WTC11 (cell line): ENCODE measurements around the gene MRPL27. TPM values are rescaled to one million over a fixed set of nuclear protein-coding genes. Genes with fewer than 3 reads are reported as not detected.

Experiments
- ATF1 ChIP-seq: sonication (generic); formaldehyde crosslinking; IDR thresholded peaks from 2 replicates; pipeline ENCODE4 v1.8.1; 2023; ENCODE audit warnings: mild to moderate bottlenecking, moderate library complexity, missing genetic modification reagents
- ELF4 ChIP-seq: sonication (generic); formaldehyde crosslinking; IDR thresholded peaks from 2 replicates; pipeline ENCODE4 v1.8.1; 2022; ENCODE audit warnings: low read depth, mild to moderate bottlenecking, moderate library complexity, missing genetic modification reagents
- ESRRA ChIP-seq: sonication (generic); formaldehyde crosslinking; IDR thresholded peaks from 2 replicates; pipeline ENCODE4 v1.8.1; 2022; ENCODE audit warnings: mild to moderate bottlenecking, missing genetic modification reagents, borderline replicate concordance
- JAZF1 ChIP-seq: fragments of 250-450 bp; sonication (Bioruptor Pico); IDR thresholded peaks from 2 replicates; pipeline ENCODE4 v1.9.0; 2021; ENCODE audit warnings: moderate library complexity, mild to moderate bottlenecking, inconsistent platforms
- MXD4 ChIP-seq: fragments of 250-450 bp; sonication (Bioruptor Pico); IDR thresholded peaks from 2 replicates; pipeline ENCODE4 v1.8.0; 2021; ENCODE audit warnings: mild to moderate bottlenecking, moderate library complexity, borderline replicate concordance
- NFYB ChIP-seq: sonication (generic); formaldehyde crosslinking; conservative IDR thresholded peaks from 2 replicates; pipeline ENCODE4 v1.8.0; 2022; ENCODE audit warnings: low read depth, missing genetic modification reagents
- NR2C2 ChIP-seq: sonication (generic); formaldehyde crosslinking; IDR thresholded peaks from 2 replicates; pipeline ENCODE4 v1.8.0; 2022; ENCODE audit warnings: mild to moderate bottlenecking, missing genetic modification reagents
- PRRX2 ChIP-seq: fragments of 250-450 bp; sonication (Bioruptor Pico); IDR thresholded peaks from 2 replicates; pipeline ENCODE4 v1.8.0; 2021; ENCODE audit warnings: mild to moderate bottlenecking
- SOX15 ChIP-seq: fragments of 250-450 bp; sonication (Bioruptor Pico); IDR thresholded peaks from 2 replicates; pipeline ENCODE4 v1.9.0; 2021; ENCODE audit warnings: mild to moderate bottlenecking
- ZBTB21 ChIP-seq: sonication (generic); formaldehyde crosslinking; IDR thresholded peaks from 2 replicates; pipeline ENCODE4 v1.8.1; 2023; ENCODE audit warnings: mild to moderate bottlenecking, missing genetic modification reagents, borderline replicate concordance
- total RNA-seq: library from RNA; stranded (reverse); gene quantifications from 3 replicates; pipeline ENCODE4 v1.2.3, GENCODE V29; 2021
- TF ChIP-seq, protein P1 (sequence below): sonication (generic); formaldehyde crosslinking; IDR thresholded peaks from 2 replicates; pipeline ENCODE4 v1.8.1; 2023; ENCODE audit warnings: mild to moderate bottlenecking, missing genetic modification reagents
- TF ChIP-seq, protein P2 (sequence below): sonication (generic); formaldehyde crosslinking; IDR thresholded peaks from 2 replicates; pipeline ENCODE4 v1.8.1; 2023; ENCODE audit warnings: mild to moderate bottlenecking, missing genetic modification reagents
- TF ChIP-seq, protein P3 (sequence below): sonication (generic); formaldehyde crosslinking; IDR thresholded peaks from 2 replicates; pipeline ENCODE4 v1.8.0; 2023; ENCODE audit warnings: missing genetic modification reagents, mild to moderate bottlenecking, borderline replicate concordance
- TF ChIP-seq, protein P4 (sequence below): sonication (generic); formaldehyde crosslinking; IDR thresholded peaks from 2 replicates; pipeline ENCODE4 v1.8.1; 2022; ENCODE audit warnings: mild to moderate bottlenecking, moderate library complexity, missing genetic modification reagents
- TF ChIP-seq, protein P5 (sequence below): sonication (generic); formaldehyde crosslinking; IDR thresholded peaks from 2 replicates; pipeline ENCODE4 v1.8.1; 2023; ENCODE audit warnings: mild to moderate bottlenecking, missing genetic modification reagents, borderline replicate concordance
- TF ChIP-seq, protein P6 (sequence below): sonication (generic); formaldehyde crosslinking; IDR thresholded peaks from 2 replicates; pipeline ENCODE4 v1.8.0; 2022; ENCODE audit warnings: mild to moderate bottlenecking, missing genetic modification reagents
- TF ChIP-seq, protein P7 (sequence below): fragments of 250-450 bp; sonication (Bioruptor Pico); IDR thresholded peaks from 2 replicates; pipeline ENCODE4 v1.9.0; 2021; ENCODE audit warnings: mild to moderate bottlenecking, borderline replicate concordance
- TF ChIP-seq, protein P8 (sequence below): sonication (generic); formaldehyde crosslinking; conservative IDR thresholded peaks from 2 replicates; pipeline ENCODE4 v1.8.1; 2022; ENCODE audit warnings: mild to moderate bottlenecking, missing genetic modification reagents

Gene MRPL27
- total RNA-seq, 1 experiment from 2014 or later: 80.5 TPM

DNA sequence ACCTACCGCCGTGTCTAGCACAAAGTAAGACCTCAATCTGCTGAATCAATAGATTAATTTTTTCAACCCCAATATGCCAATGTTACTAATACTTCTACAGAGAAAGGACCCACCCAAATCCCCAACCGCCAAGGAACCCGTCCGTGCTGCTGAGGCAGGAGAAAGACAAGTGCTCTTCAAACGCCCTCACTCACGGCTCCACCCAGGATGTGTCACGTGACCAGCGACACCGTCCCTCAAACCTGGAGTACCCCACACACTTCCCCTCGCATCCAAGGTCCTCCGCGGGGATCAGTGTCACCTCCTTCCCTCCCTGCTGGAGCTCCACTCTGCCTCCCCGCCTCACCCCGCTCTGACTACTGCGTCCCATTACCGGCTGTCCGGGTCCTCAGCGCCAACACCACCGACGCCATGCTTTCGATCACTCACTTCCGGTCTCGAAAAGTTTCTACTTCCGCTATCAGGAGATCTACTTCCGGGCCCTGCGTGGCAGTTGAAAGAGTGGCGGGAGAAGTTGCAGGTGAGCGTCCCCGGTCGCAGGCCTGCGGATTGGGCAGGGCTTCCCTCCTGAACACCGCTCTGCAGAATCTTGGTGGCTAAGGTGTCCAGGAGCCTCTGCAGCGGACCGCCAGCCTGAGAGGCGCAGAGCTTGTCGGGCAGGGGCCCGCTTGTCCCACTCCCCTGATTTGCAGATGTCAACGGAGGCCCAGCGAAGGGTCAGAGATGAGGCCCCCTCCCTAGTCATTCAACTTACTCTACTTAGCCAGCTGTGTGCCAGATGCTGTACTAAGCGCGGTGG, at the start of gene MRPL27, which contains the start of gene EME1 (continued):
- TF ChIP-seq, protein P1, sequence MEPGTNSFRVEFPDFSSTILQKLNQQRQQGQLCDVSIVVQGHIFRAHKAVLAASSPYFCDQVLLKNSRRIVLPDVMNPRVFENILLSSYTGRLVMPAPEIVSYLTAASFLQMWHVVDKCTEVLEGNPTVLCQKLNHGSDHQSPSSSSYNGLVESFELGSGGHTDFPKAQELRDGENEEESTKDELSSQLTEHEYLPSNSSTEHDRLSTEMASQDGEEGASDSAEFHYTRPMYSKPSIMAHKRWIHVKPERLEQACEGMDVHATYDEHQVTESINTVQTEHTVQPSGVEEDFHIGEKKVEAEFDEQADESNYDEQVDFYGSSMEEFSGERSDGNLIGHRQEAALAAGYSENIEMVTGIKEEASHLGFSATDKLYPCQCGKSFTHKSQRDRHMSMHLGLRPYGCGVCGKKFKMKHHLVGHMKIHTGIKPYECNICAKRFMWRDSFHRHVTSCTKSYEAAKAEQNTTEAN: peak; percentile 84
- TF ChIP-seq, protein P2, sequence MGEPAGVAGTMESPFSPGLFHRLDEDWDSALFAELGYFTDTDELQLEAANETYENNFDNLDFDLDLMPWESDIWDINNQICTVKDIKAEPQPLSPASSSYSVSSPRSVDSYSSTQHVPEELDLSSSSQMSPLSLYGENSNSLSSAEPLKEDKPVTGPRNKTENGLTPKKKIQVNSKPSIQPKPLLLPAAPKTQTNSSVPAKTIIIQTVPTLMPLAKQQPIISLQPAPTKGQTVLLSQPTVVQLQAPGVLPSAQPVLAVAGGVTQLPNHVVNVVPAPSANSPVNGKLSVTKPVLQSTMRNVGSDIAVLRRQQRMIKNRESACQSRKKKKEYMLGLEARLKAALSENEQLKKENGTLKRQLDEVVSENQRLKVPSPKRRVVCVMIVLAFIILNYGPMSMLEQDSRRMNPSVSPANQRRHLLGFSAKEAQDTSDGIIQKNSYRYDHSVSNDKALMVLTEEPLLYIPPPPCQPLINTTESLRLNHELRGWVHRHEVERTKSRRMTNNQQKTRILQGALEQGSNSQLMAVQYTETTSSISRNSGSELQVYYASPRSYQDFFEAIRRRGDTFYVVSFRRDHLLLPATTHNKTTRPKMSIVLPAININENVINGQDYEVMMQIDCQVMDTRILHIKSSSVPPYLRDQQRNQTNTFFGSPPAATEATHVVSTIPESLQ (CRISPR knock-in tag): no peak
- no peak for TF ChIP-seq JAZF1 (CRISPR knock-in tag)
- TF ChIP-seq ELF4 (CRISPR knock-in tag): no peak
- TF ChIP-seq, protein P3, sequence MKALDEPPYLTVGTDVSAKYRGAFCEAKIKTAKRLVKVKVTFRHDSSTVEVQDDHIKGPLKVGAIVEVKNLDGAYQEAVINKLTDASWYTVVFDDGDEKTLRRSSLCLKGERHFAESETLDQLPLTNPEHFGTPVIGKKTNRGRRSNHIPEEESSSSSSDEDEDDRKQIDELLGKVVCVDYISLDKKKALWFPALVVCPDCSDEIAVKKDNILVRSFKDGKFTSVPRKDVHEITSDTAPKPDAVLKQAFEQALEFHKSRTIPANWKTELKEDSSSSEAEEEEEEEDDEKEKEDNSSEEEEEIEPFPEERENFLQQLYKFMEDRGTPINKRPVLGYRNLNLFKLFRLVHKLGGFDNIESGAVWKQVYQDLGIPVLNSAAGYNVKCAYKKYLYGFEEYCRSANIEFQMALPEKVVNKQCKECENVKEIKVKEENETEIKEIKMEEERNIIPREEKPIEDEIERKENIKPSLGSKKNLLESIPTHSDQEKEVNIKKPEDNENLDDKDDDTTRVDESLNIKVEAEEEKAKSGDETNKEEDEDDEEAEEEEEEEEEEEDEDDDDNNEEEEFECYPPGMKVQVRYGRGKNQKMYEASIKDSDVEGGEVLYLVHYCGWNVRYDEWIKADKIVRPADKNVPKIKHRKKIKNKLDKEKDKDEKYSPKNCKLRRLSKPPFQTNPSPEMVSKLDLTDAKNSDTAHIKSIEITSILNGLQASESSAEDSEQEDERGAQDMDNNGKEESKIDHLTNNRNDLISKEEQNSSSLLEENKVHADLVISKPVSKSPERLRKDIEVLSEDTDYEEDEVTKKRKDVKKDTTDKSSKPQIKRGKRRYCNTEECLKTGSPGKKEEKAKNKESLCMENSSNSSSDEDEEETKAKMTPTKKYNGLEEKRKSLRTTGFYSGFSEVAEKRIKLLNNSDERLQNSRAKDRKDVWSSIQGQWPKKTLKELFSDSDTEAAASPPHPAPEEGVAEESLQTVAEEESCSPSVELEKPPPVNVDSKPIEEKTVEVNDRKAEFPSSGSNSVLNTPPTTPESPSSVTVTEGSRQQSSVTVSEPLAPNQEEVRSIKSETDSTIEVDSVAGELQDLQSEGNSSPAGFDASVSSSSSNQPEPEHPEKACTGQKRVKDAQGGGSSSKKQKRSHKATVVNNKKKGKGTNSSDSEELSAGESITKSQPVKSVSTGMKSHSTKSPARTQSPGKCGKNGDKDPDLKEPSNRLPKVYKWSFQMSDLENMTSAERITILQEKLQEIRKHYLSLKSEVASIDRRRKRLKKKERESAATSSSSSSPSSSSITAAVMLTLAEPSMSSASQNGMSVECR: no peak; the same call in 1 of the 2 replicates
- TF ChIP-seq MXD4: no peak
- TF ChIP-seq SOX15 (CRISPR knock-in tag): no peak
- TF ChIP-seq ZBTB21: no peak
- TF ChIP-seq ESRRA (CRISPR knock-in tag): 0 out of 2 replicates have a peak, but pooled peaks have one; percentile 31
- peak; percentile 92 for TF ChIP-seq NR2C2 (CRISPR knock-in tag)
- TF ChIP-seq, protein P4, sequence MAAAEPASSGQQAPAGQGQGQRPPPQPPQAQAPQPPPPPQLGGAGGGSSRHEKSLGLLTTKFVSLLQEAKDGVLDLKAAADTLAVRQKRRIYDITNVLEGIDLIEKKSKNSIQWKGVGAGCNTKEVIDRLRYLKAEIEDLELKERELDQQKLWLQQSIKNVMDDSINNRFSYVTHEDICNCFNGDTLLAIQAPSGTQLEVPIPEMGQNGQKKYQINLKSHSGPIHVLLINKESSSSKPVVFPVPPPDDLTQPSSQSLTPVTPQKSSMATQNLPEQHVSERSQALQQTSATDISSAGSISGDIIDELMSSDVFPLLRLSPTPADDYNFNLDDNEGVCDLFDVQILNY (CRISPR knock-in tag): peak; percentile 56; the same call in 1 of the 2 replicates
- TF ChIP-seq, protein P5, sequence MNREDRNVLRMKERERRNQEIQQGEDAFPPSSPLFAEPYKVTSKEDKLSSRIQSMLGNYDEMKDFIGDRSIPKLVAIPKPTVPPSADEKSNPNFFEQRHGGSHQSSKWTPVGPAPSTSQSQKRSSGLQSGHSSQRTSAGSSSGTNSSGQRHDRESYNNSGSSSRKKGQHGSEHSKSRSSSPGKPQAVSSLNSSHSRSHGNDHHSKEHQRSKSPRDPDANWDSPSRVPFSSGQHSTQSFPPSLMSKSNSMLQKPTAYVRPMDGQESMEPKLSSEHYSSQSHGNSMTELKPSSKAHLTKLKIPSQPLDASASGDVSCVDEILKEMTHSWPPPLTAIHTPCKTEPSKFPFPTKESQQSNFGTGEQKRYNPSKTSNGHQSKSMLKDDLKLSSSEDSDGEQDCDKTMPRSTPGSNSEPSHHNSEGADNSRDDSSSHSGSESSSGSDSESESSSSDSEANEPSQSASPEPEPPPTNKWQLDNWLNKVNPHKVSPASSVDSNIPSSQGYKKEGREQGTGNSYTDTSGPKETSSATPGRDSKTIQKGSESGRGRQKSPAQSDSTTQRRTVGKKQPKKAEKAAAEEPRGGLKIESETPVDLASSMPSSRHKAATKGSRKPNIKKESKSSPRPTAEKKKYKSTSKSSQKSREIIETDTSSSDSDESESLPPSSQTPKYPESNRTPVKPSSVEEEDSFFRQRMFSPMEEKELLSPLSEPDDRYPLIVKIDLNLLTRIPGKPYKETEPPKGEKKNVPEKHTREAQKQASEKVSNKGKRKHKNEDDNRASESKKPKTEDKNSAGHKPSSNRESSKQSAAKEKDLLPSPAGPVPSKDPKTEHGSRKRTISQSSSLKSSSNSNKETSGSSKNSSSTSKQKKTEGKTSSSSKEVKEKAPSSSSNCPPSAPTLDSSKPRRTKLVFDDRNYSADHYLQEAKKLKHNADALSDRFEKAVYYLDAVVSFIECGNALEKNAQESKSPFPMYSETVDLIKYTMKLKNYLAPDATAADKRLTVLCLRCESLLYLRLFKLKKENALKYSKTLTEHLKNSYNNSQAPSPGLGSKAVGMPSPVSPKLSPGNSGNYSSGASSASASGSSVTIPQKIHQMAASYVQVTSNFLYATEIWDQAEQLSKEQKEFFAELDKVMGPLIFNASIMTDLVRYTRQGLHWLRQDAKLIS (CRISPR knock-in tag): no peak
- peak; percentile 18; the same call in 1 of the 2 replicates for TF ChIP-seq NFYB (CRISPR knock-in tag)
- TF ChIP-seq, protein P6, sequence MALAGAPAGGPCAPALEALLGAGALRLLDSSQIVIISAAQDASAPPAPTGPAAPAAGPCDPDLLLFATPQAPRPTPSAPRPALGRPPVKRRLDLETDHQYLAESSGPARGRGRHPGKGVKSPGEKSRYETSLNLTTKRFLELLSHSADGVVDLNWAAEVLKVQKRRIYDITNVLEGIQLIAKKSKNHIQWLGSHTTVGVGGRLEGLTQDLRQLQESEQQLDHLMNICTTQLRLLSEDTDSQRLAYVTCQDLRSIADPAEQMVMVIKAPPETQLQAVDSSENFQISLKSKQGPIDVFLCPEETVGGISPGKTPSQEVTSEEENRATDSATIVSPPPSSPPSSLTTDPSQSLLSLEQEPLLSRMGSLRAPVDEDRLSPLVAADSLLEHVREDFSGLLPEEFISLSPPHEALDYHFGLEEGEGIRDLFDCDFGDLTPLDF (CRISPR knock-in tag): 0 out of 2 replicates have a peak, but pooled peaks have one; percentile 53
- no peak for TF ChIP-seq PRRX2
- TF ChIP-seq, protein P7, sequence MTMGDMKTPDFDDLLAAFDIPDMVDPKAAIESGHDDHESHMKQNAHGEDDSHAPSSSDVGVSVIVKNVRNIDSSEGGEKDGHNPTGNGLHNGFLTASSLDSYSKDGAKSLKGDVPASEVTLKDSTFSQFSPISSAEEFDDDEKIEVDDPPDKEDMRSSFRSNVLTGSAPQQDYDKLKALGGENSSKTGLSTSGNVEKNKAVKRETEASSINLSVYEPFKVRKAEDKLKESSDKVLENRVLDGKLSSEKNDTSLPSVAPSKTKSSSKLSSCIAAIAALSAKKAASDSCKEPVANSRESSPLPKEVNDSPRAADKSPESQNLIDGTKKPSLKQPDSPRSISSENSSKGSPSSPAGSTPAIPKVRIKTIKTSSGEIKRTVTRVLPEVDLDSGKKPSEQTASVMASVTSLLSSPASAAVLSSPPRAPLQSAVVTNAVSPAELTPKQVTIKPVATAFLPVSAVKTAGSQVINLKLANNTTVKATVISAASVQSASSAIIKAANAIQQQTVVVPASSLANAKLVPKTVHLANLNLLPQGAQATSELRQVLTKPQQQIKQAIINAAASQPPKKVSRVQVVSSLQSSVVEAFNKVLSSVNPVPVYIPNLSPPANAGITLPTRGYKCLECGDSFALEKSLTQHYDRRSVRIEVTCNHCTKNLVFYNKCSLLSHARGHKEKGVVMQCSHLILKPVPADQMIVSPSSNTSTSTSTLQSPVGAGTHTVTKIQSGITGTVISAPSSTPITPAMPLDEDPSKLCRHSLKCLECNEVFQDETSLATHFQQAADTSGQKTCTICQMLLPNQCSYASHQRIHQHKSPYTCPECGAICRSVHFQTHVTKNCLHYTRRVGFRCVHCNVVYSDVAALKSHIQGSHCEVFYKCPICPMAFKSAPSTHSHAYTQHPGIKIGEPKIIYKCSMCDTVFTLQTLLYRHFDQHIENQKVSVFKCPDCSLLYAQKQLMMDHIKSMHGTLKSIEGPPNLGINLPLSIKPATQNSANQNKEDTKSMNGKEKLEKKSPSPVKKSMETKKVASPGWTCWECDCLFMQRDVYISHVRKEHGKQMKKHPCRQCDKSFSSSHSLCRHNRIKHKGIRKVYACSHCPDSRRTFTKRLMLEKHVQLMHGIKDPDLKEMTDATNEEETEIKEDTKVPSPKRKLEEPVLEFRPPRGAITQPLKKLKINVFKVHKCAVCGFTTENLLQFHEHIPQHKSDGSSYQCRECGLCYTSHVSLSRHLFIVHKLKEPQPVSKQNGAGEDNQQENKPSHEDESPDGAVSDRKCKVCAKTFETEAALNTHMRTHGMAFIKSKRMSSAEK (CRISPR knock-in tag): no peak
- no peak for TF ChIP-seq ATF1 (CRISPR knock-in tag)
- TF ChIP-seq, protein P8, sequence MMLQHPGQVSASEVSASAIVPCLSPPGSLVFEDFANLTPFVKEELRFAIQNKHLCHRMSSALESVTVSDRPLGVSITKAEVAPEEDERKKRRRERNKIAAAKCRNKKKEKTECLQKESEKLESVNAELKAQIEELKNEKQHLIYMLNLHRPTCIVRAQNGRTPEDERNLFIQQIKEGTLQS (CRISPR knock-in tag): no peak
